RWPE2 (cell line): Measurements from ENCODE around the gene HDAC4.
A peak's percentile ranks its signal among the peaks of the same experiment; 100 is the strongest.

Experiments used
- ATAC-seq: fragments of 200-7000 bp; cut with Tn5 transposase; 3 replicates; pipeline ENCODE4 v1.9.1; 2021; ENCODE audit warnings: low read depth
- DNase-seq: peaks from one replicate; pipeline ENCODE4 v3.0.0-alpha.2; 2020; ENCODE audit warnings: low spot score
- H3K27ac ChIP-seq: fragments of 450-650 bp; 2 replicates; pipeline ENCODE4 v1.5.1; 2017; ENCODE audit warnings: mild to moderate bottlenecking; ENCODE audit not compliant: poor library complexity, severe bottlenecking
- H3K27me3 ChIP-seq: fragments of 250-450 bp; sonication (Bioruptor Pico); 2 replicates; pipeline ENCODE4 v1.5.1; 2021; ENCODE audit warnings: mild to moderate bottlenecking, moderate library complexity; ENCODE audit not compliant: insufficient read depth, poor library complexity, severe bottlenecking
- H3K36me3 ChIP-seq: fragments of 250-450 bp; sonication (Bioruptor Pico); 2 replicates; pipeline ENCODE4 v1.5.1; 2020; ENCODE audit warnings: low read depth, mild to moderate bottlenecking, moderate library complexity
- H3K4me1 ChIP-seq: fragments of 250-450 bp; sonication (Bioruptor Pico); 2 replicates; pipeline ENCODE4 v1.5.1; 2021; ENCODE audit warnings: mild to moderate bottlenecking, moderate library complexity; ENCODE audit not compliant: insufficient read depth, poor library complexity, severe bottlenecking
- H3K4me3 ChIP-seq: fragments of 250-450 bp; sonication (Bioruptor Pico); 2 replicates; pipeline ENCODE4 v1.5.1; 2021; ENCODE audit warnings: mild to moderate bottlenecking, moderate library complexity; ENCODE audit not compliant: severe bottlenecking
- H3K9me3 ChIP-seq: fragments of 250-450 bp; sonication (Bioruptor Pico); 2 replicates; pipeline ENCODE4 v1.5.1; 2021; ENCODE audit warnings: mild to moderate bottlenecking, moderate library complexity; ENCODE audit not compliant: severe bottlenecking
- CTCF ChIP-seq: fragments of 450-650 bp; IDR thresholded peaks from one replicate; pipeline ENCODE4 v1.5.1; 2017; ENCODE audit warnings: mild to moderate bottlenecking, moderate library complexity; ENCODE audit not compliant: poor library complexity, severe bottlenecking

HDAC4 gene

GRCh38 chr2:239058766-239059165, 342.1 kb downstream of the HDAC4 start:
- ATAC-seq (no peak), DNase-seq (no peak)
- Histone ChIP-seq H3K36me3 (no peaks in the 10 kb centered on the region), H3K4me1 (no peaks in the 10 kb centered on the region), H3K4me3 (no peak overlapping the region), H3K9me3 (no peaks in the 10 kb centered on the region), H3K27me3 (no peaks in the 10 kb centered on the region), H3K27ac (no peak overlapping the region)
- no peak for TF ChIP-seq CTCF

GRCh38 chr2:239057533-239057932, 343.3 kb downstream of the HDAC4 start:
- no peaks in the 10 kb centered on the region for H3K36me3 ChIP-seq
- no peak overlapping the region for H3K27ac ChIP-seq
- no peak for ATAC-seq
- no peaks in the 10 kb centered on the region for H3K4me1 ChIP-seq
- TF ChIP-seq CTCF: no peak
- no peaks in the 10 kb centered on the region for H3K27me3 ChIP-seq
- no peak for DNase-seq
- no peak overlapping the region for H3K4me3 ChIP-seq
- H3K9me3 ChIP-seq: no peaks in the 10 kb centered on the region

- TF ChIP-seq CTCF: no peak
- Histone ChIP-seq H3K4me1 (no peaks in the 10 kb centered on the region), H3K9me3 (no peaks in the 10 kb centered on the region), H3K36me3 (no peaks in the 10 kb centered on the region), H3K27me3 (no peaks in the 10 kb centered on the region), H3K27ac (no peak overlapping the region), H3K4me3 (no peak overlapping the region)
- ATAC-seq (no peak), DNase-seq (peak; percentile 3)
These were observed 344.2 kb downstream of the HDAC4 start for GRCh38 chr2:239056611-239057010.

GRCh38 chr2:239055756-239056493, 344.9 kb downstream of the HDAC4 start:
- Histone ChIP-seq H3K27me3 (no peaks in the 10 kb centered on the region), H3K9me3 (no peaks in the 10 kb centered on the region), H3K36me3 (no peaks in the 10 kb centered on the region), H3K27ac (no peak overlapping the region), H3K4me1 (no peaks in the 10 kb centered on the region), H3K4me3 (no peak overlapping the region)
- ATAC-seq: no peak
- no peak for TF ChIP-seq CTCF
- DNase-seq: peak; percentile 51

GRCh38 chr2:239054921-239055320, 345.9 kb downstream of the HDAC4 start:
- Histone ChIP-seq H3K9me3 (no peaks in the 10 kb centered on the region), H3K4me1 (no peaks in the 10 kb centered on the region), H3K27ac (no peak overlapping the region), H3K4me3 (no peak overlapping the region), H3K36me3 (no peaks in the 10 kb centered on the region), H3K27me3 (no peaks in the 10 kb centered on the region)
- ATAC-seq (no peak), DNase-seq (no peak)
- TF ChIP-seq CTCF: no peak
